ENCODE results near the gene MORN1.

DNA sequence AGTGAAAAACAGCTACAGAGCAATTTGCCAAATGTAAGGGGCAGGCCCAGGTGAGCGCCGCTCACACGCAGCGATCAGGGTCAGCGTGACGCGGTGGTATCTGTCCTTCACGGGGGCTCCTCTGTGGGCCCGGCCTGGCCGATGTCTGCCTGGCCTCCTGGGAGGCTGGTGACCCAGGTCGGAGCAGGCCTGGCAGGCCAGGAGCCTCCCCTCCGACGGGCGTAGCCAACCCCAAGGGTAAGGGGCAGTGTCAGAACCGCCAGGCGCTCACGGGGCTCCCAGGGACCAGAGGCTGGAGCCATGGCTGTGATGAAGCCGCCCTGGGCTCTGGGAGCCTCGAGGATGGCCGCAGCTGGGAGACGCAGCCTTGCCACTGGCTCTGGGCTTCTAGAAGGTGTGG lies 72.1 kb downstream of the MORN1 start:
- no peak for TF ChIP-seq REST (IDR thresholded peaks at IDR 0.05)
- TF ChIP-seq, protein P1, sequence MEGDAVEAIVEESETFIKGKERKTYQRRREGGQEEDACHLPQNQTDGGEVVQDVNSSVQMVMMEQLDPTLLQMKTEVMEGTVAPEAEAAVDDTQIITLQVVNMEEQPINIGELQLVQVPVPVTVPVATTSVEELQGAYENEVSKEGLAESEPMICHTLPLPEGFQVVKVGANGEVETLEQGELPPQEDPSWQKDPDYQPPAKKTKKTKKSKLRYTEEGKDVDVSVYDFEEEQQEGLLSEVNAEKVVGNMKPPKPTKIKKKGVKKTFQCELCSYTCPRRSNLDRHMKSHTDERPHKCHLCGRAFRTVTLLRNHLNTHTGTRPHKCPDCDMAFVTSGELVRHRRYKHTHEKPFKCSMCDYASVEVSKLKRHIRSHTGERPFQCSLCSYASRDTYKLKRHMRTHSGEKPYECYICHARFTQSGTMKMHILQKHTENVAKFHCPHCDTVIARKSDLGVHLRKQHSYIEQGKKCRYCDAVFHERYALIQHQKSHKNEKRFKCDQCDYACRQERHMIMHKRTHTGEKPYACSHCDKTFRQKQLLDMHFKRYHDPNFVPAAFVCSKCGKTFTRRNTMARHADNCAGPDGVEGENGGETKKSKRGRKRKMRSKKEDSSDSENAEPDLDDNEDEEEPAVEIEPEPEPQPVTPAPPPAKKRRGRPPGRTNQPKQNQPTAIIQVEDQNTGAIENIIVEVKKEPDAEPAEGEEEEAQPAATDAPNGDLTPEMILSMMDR (IDR thresholded peaks at IDR 0.05; ENCODE audit: low read depth, low read length, missing input control), result no peak

All from liver (tissue), 2 donors.